NCI-H69 (cell line): Measurements from ENCODE around the gene PDPR.
"Not testable (repeated sequence)": the region's sequence is repeated elsewhere in the genome, so short reads cannot be mapped to it uniquely, and the experiment has no call there.

Experiments used
- DNase-seq: peaks from one replicate; lab custom pipeline; 2025; lab: John Stamatoyannopoulos, UW

The PDPR gene

GRCh38 chr16:70128844-70129243 is 14.7 kb downstream of the PDPR start:
- not testable (repeated sequence) for DNase-seq

GRCh38 chr16:70135796-70136195 is 21.7 kb downstream of the PDPR start:
- not testable (repeated sequence) for DNase-seq

- DNase-seq, result not testable (repeated sequence)
Measured at GRCh38 chr16:70136595-70136994, 22.5 kb downstream of the PDPR start.

- not testable (repeated sequence) for DNase-seq
Measured at GRCh38 chr16:70142739-70143138, 28.6 kb downstream of the PDPR start.

GRCh38 chr16:70143231-70143895 is 29.2 kb downstream of the PDPR start:
- DNase-seq, result not testable (repeated sequence)

- DNase-seq, result not testable (repeated sequence)
Measured at GRCh38 chr16:70147853-70148252, 33.7 kb downstream of the PDPR start.

GRCh38 chr16:70148453-70148852 is 34.3 kb downstream of the PDPR start:
- not testable (repeated sequence) for DNase-seq

- DNase-seq, result not testable (repeated sequence)
Measured at GRCh38 chr16:70149296-70149695, 35.2 kb downstream of the PDPR start.

- no peak for DNase-seq
Measured at GRCh38 chr16:70151391-70151790, 37.3 kb downstream of the PDPR start.

- no peak for DNase-seq
Measured at GRCh38 chr16:70151941-70152509, 37.9 kb downstream of the PDPR start.

- DNase-seq, result no peak
Measured at GRCh38 chr16:70152578-70153302, 38.6 kb downstream of the PDPR start.

GRCh38 chr16:70154736-70155135 is 40.6 kb downstream of the PDPR start:
- DNase-seq, result not testable (repeated sequence)

GRCh38 chr16:70156207-70156978 is 42.3 kb downstream of the PDPR start:
- DNase-seq, result no peak

GRCh38 chr16:70157105-70157476 is 43.0 kb downstream of the PDPR start:
- no peak for DNase-seq

- no peak for DNase-seq
Measured at GRCh38 chr16:70157477-70158260, 43.5 kb downstream of the PDPR start.

GRCh38 chr16:70158261-70158939 is 44.3 kb downstream of the PDPR start:
- no peak for DNase-seq

- DNase-seq, result no peak
Measured at GRCh38 chr16:70159355-70160348, 45.5 kb downstream of the PDPR start.

GRCh38 chr16:70160388-70160787 is 46.3 kb downstream of the PDPR start:
- no peak for DNase-seq

- DNase-seq, result no peak
Measured at GRCh38 chr16:70160821-70161220, 46.7 kb downstream of the PDPR start.

- DNase-seq, result no peak
Measured at GRCh38 chr16:70161350-70161749, 47.2 kb downstream of the PDPR start.
